Measurements from ENCODE around the gene ISX.

DNA sequence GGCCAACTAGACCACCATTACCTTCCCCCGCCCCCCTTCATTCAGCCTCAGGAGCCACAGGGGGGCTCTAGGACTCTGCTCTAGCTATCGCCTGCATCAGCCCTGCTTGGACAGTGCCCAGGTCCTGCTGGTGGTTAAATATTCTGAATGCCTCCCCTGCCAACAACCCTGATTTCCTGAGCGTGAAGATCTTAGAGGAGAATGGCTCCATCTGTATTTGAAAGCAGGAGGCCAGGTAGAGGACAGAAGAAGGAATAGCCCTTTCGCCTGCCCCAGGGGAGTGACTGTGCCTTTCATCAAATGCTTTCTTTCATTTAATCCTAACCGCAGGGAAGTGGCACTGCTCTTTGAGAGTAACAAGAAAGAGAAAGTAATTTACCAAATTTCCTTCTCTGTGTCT is 69.2 kb downstream of the ISX start:
- TF ChIP-seq, protein P1, sequence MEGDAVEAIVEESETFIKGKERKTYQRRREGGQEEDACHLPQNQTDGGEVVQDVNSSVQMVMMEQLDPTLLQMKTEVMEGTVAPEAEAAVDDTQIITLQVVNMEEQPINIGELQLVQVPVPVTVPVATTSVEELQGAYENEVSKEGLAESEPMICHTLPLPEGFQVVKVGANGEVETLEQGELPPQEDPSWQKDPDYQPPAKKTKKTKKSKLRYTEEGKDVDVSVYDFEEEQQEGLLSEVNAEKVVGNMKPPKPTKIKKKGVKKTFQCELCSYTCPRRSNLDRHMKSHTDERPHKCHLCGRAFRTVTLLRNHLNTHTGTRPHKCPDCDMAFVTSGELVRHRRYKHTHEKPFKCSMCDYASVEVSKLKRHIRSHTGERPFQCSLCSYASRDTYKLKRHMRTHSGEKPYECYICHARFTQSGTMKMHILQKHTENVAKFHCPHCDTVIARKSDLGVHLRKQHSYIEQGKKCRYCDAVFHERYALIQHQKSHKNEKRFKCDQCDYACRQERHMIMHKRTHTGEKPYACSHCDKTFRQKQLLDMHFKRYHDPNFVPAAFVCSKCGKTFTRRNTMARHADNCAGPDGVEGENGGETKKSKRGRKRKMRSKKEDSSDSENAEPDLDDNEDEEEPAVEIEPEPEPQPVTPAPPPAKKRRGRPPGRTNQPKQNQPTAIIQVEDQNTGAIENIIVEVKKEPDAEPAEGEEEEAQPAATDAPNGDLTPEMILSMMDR (IDR thresholded peaks at IDR 0.05), result no peak
- TF ChIP-seq ZFX (IDR thresholded peaks at IDR 0.05; ENCODE audit: borderline replicate concordance), result no peak
